Astrocyte (in vitro differentiated cells and primary cell): ENCODE results near the gene SHISAL1.

Experiments used
- EZH2 ChIP-seq: IDR thresholded peaks from 2 replicates; pipeline ENCODE4 v1.6.1; 2012; ENCODE audit warnings: mild to moderate bottlenecking, low read length, inconsistent platforms; ENCODE audit not compliant: insufficient read depth
- TF ChIP-seq, protein P1 (sequence below): IDR thresholded peaks from 2 replicates; pipeline ENCODE4 v1.5.1; 2011; ENCODE audit warnings: low read depth, mild to moderate bottlenecking, inconsistent platforms, low read length, moderate library complexity; ENCODE audit not compliant: insufficient read depth

DNA sequence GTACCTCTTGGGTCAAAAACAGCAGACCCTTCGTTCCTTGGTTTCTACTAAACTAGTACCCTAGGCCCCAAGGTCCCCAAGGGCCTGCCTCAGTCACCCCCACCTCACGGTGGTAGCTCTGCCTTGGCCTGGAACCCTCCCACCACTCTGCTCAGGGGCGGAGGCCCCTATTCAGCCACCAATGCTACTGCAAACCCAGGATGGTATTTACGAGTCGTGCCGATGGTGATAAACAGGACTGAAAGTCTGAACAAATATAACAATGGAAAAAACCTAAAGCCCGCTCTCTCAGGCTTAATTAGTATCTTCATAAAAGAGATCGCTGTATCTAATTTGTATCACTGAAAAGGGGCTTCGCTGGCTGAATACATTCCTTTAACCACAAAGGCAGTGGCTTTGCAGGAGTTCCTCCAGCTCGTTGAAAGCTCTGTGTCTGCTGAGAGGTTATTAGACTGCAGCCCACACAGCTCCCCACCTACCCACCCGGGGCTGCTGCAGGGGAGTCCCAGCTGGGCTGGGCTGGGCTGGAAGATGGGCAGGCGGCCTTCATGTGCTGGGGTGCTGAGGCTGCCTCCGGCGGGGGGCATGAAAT, 15.2 kb downstream of the SHISAL1 start:
- no peak for TF ChIP-seq EZH2
- TF ChIP-seq, protein P1, sequence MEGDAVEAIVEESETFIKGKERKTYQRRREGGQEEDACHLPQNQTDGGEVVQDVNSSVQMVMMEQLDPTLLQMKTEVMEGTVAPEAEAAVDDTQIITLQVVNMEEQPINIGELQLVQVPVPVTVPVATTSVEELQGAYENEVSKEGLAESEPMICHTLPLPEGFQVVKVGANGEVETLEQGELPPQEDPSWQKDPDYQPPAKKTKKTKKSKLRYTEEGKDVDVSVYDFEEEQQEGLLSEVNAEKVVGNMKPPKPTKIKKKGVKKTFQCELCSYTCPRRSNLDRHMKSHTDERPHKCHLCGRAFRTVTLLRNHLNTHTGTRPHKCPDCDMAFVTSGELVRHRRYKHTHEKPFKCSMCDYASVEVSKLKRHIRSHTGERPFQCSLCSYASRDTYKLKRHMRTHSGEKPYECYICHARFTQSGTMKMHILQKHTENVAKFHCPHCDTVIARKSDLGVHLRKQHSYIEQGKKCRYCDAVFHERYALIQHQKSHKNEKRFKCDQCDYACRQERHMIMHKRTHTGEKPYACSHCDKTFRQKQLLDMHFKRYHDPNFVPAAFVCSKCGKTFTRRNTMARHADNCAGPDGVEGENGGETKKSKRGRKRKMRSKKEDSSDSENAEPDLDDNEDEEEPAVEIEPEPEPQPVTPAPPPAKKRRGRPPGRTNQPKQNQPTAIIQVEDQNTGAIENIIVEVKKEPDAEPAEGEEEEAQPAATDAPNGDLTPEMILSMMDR = no peak
